Measurements from ENCODE around the gene ATP2B2. TPM values are rescaled to one million over a fixed set of nuclear protein-coding genes. Genes with fewer than 3 reads are reported as not detected.

ATP2B2 gene
- polyA plus RNA-seq, 3 donors, result 0.36 to 0.55 (median 0.40) TPM

GRCh38 chr3:10511809-10512494 lies 6.6 kb upstream of the ATP2B2 start:
- DNase-seq (ENCODE audit: low read depth in 3 of 3, low spot score in 2 of 3), result no peak

DNA sequence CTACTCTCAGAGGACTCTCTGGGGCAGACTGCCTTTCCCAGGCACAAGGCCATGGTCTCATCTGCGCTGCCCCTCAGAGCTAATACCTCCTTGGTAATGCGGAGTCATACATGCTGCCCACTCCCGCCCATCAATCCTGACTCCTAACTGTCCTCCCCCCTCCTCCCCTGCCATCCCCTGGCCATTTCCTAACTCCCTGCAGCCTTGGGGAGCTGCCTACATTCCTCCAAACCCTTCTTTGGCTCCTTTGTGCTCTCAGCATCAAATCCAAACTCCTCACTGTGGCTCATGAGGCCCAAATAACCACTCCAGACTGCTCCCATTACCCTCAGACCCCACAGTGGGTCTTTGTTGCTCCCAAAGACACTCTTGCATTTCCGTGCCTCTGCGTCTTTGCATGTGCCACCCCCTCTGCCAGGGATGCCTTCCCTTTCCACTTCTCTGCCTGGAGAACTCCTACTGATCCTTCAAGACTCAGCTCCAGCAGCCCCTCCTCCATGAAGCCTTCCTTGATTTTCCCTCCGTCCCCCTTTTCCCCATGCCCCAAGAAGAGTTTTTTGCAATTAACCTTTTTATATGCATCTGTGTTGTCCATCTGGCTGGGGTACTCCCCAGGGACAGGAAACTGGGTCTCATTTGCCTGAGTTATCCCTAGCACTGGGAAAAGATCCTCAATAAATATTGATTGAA lies 5.5 kb upstream of the ATP2B2 start:
- DNase-seq (ENCODE audit: low read depth in 3 of 3, low spot score in 2 of 3), result no peak

GRCh38 chr3:10510086-10510742 lies 4.8 kb upstream of the ATP2B2 start:
- no peak for DNase-seq (ENCODE audit: low read depth in 3 of 3, low spot score in 2 of 3)

- DNase-seq (ENCODE audit: low read depth in 3 of 3, low spot score in 2 of 3), result no peak
These were observed 3.9 kb upstream of the ATP2B2 start for GRCh38 chr3:10509325-10509724.

GRCh38 chr3:10508619-10509260 lies 3.4 kb upstream of the ATP2B2 start:
- DNase-seq (ENCODE audit: low read depth in 3 of 3, low spot score in 2 of 3), result no peak

DNA sequence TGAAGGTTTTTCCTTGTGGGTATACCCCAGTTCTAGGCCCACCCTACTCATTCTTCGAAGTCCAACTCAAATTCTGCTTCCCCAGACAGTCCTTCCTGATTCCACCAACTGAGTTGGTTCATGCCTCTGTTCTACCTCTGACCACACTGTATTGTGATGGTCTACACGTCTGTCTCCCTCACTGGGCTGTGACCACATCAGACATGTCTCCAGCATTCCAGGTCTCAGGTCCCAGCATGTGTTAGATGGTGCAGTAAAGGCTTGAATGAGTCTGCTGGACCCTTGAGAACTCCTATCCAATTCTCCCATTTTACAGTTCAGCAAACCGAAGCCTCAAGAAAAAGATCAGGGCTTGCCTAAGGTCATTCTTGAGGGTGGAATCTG lies 2.8 kb upstream of the ATP2B2 start:
- no peak for DNase-seq (ENCODE audit: low read depth in 3 of 3, low spot score in 2 of 3)

- DNase-seq (ENCODE audit: low read depth in 3 of 3, low spot score in 2 of 3), result no peak
These were observed 1.9 kb upstream of the ATP2B2 start for GRCh38 chr3:10507331-10507730.

DNA sequence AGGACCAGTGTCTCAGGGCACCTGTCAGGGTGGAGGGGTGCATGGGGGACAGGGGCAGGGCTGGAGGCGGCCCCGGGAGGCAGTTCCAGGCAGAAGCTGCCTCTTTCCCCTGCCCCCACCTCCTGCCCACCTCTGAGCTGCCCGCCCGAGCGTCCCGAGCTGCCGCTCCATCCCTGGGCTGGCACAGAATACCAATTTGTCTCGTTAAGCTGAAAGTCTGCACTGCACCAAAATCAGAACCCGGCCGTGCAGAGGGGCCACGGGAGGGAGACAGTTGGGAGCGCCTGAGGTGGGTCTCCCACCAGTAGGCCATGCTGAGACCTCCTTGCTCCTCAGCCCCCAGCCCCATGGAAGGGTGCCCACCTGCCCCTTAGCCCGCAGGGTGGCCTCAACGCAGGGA lies 1.3 kb upstream of the ATP2B2 start:
- no peak for DNase-seq (ENCODE audit: low read depth in 3 of 3, low spot score in 2 of 3)

DNA sequence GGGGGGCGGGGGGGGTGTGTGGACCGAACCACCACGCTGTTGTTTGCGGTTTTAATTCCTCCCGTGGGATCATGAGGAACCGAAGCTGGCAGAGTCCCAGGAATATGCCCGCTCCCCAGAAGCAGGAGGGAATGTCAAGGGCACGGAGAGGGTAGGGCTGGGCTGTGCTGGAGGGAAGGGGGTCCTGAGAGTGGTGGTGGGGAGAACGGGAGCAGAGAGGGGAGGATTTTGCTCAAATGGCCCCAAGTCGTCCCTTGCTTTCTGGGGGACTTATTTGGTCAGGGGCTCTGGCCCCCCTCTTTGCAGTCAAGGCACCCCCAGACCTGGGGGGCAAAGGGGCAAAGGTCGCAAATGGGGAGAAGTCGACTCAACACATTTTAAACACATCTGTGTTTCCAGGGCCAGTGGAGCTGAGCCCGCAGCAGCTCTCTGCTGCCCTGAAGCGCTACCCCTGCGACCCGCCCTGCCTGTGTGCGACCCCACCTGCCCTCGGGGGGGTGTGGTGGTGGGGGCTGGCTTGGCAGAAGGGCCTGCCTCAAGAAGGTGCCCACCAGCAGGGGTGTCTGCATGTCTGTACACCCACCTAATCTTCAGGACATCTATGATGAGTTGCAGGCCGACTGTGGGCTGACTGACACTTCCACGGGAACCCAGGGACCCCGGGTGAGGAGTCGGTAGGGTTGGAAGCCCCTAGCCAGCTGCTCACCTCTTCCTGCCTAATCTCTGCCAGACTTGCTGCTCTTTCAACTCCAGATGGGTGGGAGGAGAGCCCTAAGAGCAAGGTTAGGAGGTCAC lies 602 bp upstream of the ATP2B2 start:
- DNase-seq (ENCODE audit: low read depth in 3 of 3, low spot score in 2 of 3), result no peak

DNA sequence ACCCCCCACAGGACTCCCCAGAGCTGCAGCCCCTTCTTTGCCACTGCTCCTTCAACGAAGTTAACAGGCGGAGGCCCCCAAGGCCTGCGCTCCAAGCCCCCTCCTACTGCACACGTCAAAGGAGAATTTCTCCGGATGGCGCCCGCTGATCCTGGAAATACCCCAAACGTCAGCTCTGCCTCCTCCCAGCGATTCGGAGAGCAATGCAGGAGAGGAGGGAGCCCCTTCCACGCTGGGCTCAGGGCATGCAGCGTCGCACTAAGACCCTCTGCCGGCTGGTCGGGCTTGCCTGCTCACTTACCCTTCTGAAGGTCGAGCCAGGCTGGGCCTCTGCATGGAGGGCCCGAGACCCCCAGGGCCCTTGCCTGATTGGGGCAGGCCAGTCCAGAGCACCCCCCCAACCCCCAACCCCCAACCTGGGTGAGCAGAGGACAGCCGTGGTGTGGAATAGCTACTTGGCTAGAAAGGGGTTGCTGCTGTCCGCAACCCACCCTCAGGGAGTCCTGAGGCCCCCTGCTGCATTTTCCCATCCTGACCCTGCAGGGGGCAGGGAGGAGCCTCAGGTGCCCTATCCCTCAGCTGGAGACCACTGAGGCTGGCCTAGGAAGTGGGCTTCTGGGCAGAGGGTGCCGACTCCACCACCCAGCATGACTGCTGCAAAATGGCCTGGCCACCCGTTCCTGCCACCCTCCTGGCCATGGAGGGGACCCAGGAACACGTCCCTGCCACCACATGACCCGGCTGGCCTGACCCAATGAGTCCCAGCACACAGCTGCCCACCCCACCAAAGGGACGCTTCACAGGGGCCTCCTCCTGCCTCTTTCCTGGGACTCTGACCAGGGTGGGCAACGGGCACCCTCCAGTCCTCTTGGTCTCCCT lies 976 bp downstream of the ATP2B2 start:
- no peak for DNase-seq (ENCODE audit: low read depth in 3 of 3, low spot score in 2 of 3)

DNA sequence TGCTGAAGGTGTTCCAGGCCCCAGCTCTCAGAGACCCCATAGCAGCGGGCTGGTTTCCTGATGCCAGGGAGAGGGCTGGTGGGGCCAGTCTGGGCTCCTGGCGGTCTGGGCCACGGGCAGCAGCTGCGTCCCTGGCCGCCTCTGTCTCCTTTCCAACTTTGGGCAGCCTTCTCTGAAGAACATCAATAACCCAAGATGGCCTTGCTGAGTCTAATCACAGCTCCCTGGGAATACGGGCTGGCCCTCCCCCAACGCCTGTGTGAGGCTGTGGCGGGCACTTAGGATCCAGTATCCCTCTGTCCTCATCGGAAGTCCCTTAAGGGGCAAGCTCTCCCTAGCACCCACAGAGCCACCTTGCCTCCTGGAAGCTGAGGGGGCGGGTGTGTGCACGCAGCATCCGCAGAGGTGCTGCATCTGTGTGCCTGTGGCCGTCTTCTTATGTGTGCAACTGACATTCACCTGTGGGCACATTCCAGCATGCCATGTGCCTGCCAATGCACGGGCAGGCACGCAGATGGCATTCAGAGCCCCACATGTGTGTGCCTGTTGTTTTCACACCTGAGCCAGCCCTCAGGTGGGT lies 2.1 kb downstream of the ATP2B2 start:
- no peak for DNase-seq (ENCODE audit: low read depth in 3 of 3, low spot score in 2 of 3)

GRCh38 chr3:10502185-10502880 lies 3.1 kb downstream of the ATP2B2 start:
- no peak for DNase-seq (ENCODE audit: low read depth in 3 of 3, low spot score in 2 of 3)

DNA sequence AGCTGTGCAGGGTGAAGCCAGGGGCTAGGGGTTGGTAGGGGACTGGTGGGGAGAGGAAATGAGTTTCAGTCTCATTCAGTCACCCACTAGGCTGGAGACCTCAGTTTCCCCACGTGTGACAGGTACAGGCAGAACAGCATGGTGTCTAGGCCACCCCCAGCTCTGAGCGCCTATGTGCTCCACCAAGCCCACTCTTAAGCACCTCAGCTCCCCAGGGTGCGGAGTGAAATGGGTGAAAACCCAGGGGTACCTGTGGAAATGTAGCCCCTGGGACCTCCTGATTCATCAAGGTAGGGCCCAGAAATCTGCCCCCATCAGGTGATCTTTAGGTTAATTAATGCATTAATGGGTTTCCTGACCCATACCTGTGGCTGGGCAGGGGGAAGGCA lies 3.7 kb downstream of the ATP2B2 start:
- DNase-seq (ENCODE audit: low read depth in 3 of 3, low spot score in 2 of 3), result no peak

- no peak for DNase-seq (ENCODE audit: low read depth in 3 of 3, low spot score in 2 of 3)
These were observed 4.4 kb downstream of the ATP2B2 start for GRCh38 chr3:10500717-10501663.

GRCh38 chr3:10498271-10498670 lies 7.1 kb downstream of the ATP2B2 start:
- DNase-seq (ENCODE audit: low read depth in 3 of 3, low spot score in 2 of 3), result no peak

GRCh38 chr3:10497439-10497838 lies 7.9 kb downstream of the ATP2B2 start:
- no peak for DNase-seq (ENCODE audit: low read depth in 3 of 3, low spot score in 2 of 3)

DNA sequence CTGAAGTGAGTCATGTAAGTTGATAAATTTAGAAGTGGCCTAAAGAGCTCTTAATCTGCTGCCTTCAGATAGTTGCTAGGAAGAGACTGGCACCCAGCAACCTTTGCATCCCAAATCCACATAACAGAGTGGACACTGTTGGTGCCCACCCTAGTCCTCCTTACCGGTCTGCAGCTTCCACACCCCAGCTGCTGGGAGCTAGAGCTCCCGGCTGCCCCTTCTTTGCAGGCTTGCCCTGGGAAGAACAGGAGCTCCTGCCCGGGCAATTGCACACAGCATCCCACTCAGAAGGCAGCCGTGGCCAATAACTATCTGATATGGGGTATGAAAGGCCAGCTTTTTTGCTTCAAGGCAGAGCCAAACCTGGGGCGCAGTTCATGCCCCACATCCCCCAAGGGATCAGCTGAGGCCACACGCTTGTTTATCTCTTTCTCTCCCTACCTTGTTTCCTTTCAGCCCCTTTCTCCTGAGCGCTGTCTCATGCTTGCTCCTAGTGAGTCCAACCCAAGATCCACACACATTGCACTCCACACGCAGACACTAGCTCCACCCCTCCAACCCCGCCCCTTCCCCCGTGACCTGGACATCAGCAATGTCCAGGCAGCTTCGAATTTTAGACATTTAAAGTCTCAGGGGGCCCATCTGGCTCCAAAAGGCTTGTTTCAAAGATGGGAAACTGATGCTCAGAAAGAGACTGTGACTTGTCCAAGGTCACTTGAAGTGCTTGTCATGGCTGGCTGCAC lies 9.1 kb downstream of the ATP2B2 start:
- no peak for DNase-seq (ENCODE audit: low read depth in 3 of 3, low spot score in 2 of 3)
